Measurements from ENCODE around the gene SMARCC1. TPM values are rescaled to one million over a fixed set of nuclear protein-coding genes. Genes with fewer than 3 reads are reported as not detected.

SMARCC1 gene
- total and polyA plus RNA-seq, 2 experiments from 2014 or later, result 35.5 to 38.2 TPM

DNA sequence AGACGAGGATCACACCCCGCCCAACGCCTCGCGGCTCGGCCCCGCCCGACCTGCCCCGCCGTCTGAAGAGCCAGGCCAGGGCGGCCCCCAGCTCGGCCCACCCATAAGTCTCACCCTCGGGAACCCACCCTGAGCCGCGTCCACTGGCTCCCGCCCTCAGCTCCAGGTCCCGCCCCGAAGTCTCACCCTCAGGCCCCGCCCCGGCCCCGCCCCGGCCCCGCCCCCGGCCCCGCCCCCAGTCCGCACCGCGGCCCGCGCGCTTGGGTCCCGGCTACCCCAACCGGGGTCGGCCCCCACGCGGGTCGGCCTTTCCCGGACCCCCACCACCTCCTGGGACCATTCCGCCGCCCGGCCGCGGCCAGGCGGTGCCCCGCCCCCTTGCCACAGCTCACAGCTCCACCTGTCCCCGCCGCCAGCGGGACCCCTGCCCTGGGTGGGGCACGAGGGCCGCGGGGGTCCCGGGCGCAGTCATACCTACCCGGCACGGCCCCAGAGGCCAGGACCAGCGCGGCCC lies 203.5 kb downstream of the SMARCC1 start:
- peaks cover 34% of the 10 kb centered on the region for H3K27me3 ChIP-seq
- no peaks in the 10 kb centered on the region for H3K9me2 ChIP-seq (replicated peaks; ENCODE audit: insufficient read depth)
- H3K4me3 ChIP-seq, result peak overlapping the region; percentile 75
- no peaks in the 10 kb centered on the region for H3K79me2 ChIP-seq
- peak; percentile 44 for DNase-seq (ENCODE audit: low spot score)
- no peak overlapping the region for H3K27ac ChIP-seq
- TF ChIP-seq, protein P1, sequence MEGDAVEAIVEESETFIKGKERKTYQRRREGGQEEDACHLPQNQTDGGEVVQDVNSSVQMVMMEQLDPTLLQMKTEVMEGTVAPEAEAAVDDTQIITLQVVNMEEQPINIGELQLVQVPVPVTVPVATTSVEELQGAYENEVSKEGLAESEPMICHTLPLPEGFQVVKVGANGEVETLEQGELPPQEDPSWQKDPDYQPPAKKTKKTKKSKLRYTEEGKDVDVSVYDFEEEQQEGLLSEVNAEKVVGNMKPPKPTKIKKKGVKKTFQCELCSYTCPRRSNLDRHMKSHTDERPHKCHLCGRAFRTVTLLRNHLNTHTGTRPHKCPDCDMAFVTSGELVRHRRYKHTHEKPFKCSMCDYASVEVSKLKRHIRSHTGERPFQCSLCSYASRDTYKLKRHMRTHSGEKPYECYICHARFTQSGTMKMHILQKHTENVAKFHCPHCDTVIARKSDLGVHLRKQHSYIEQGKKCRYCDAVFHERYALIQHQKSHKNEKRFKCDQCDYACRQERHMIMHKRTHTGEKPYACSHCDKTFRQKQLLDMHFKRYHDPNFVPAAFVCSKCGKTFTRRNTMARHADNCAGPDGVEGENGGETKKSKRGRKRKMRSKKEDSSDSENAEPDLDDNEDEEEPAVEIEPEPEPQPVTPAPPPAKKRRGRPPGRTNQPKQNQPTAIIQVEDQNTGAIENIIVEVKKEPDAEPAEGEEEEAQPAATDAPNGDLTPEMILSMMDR (IDR thresholded peaks at IDR 0.05; ENCODE audit: poor library complexity), result no peak
- TF ChIP-seq EZH2phosphoT487 (IDR thresholded peaks at IDR 0.05; ENCODE audit: low read depth, severe bottlenecking, unreplicated experiment) (no peak), EZH2 (IDR thresholded peaks at IDR 0.05; ENCODE audit: borderline replicate concordance) (no peak)
- 0% methylated on average over 3 of the region's 57 CpGs for WGBS (ENCODE audit: low lambda C conversion rate, missing lambda C conversion rate)
- no peaks in the 10 kb centered on the region for H4K20me1 ChIP-seq (ENCODE audit: insufficient read depth, poor library complexity, severe bottlenecking)
- H3K4me2 ChIP-seq, result peak overlapping the region; percentile 100
- H3K9me3 ChIP-seq (ENCODE audit: low read depth), result no peaks in the 10 kb centered on the region
- peak overlapping the region; percentile 81 for H2AFZ ChIP-seq
- H3K4me1 ChIP-seq (ENCODE audit: insufficient read depth), result peaks cover 5% of the 10 kb centered on the region
- no peaks in the 10 kb centered on the region for H3K36me3 ChIP-seq (replicated peaks; ENCODE audit: insufficient read depth, low read depth)

DNA sequence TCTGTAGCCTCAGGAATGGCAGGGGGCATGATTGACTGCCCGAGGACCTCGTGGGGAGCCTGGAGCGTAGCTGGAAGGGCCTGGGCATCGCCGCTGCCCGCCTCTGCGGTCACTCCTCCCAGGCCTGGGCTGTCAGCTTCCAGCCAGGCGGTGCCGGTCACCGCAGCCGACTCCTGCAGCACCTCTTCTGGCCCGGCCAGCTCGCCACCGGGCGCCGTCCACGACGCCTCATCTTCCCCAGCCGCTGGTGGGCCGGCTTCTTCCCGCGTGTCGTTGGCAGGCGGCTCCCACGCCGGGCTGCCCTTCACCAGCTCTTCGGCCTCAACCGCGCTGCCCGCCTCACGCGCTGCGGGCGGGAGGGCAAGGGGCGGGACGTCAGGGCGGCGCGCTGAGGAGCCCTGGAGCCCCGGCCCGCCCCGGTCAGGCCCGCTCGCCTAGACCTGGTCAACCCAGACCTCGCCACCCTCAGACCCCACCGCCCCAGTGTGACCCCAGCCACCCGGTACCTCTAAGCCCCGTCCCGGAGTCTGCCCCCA lies 204.0 kb downstream of the SMARCC1 start:
- peaks cover 34% of the 10 kb centered on the region for H3K27me3 ChIP-seq
- H3K27ac ChIP-seq, result no peak overlapping the region
- H3K4me3 ChIP-seq, result peak overlapping the region; percentile 75
- H3K36me3 ChIP-seq (replicated peaks; ENCODE audit: insufficient read depth, low read depth), result no peaks in the 10 kb centered on the region
- H3K4me1 ChIP-seq (ENCODE audit: insufficient read depth), result peaks cover 5% of the 10 kb centered on the region
- TF ChIP-seq EZH2 (IDR thresholded peaks at IDR 0.05; ENCODE audit: borderline replicate concordance) (no peak), EZH2phosphoT487 (IDR thresholded peaks at IDR 0.05; ENCODE audit: low read depth, severe bottlenecking, unreplicated experiment) (no peak)
- TF ChIP-seq, protein P1 (IDR thresholded peaks at IDR 0.05; ENCODE audit: poor library complexity), result no peak
- no peaks in the 10 kb centered on the region for H3K79me2 ChIP-seq
- WGBS (ENCODE audit: low lambda C conversion rate, missing lambda C conversion rate), result 18% methylated on average over 15 of the region's 49 CpGs
- peak overlapping the region; percentile 100 for H3K4me2 ChIP-seq
- DNase-seq (ENCODE audit: low spot score), result peak; percentile 36
- H3K9me3 ChIP-seq (ENCODE audit: low read depth), result no peaks in the 10 kb centered on the region
- no peaks in the 10 kb centered on the region for H3K9me2 ChIP-seq (replicated peaks; ENCODE audit: insufficient read depth)
- H4K20me1 ChIP-seq (ENCODE audit: insufficient read depth, poor library complexity, severe bottlenecking), result no peaks in the 10 kb centered on the region
- peak overlapping the region; percentile 81 for H2AFZ ChIP-seq

GRCh38 chr3:47573190-47574172 lies 208.2 kb downstream of the SMARCC1 start:
- peaks cover 26% of the 10 kb centered on the region for H3K27me3 ChIP-seq
- no peak for TF ChIP-seq EZH2 (IDR thresholded peaks at IDR 0.05; ENCODE audit: borderline replicate concordance)
- TF ChIP-seq, protein P1 (IDR thresholded peaks at IDR 0.05; ENCODE audit: poor library complexity), result no peak
- no peak for TF ChIP-seq EZH2phosphoT487 (IDR thresholded peaks at IDR 0.05; ENCODE audit: low read depth, severe bottlenecking, unreplicated experiment)
- WGBS (ENCODE audit: low lambda C conversion rate, missing lambda C conversion rate), result 69% methylated on average over 9 of the region's 9 CpGs
- H2AFZ ChIP-seq, result no peak overlapping the region
- no peaks in the 10 kb centered on the region for H4K20me1 ChIP-seq (ENCODE audit: insufficient read depth, poor library complexity, severe bottlenecking)
- no peaks in the 10 kb centered on the region for H3K36me3 ChIP-seq (replicated peaks; ENCODE audit: insufficient read depth, low read depth)
- H3K79me2 ChIP-seq, result no peaks in the 10 kb centered on the region
- no peak overlapping the region for H3K27ac ChIP-seq
- no peak overlapping the region for H3K4me2 ChIP-seq
- no peaks in the 10 kb centered on the region for H3K9me3 ChIP-seq (ENCODE audit: low read depth)
- no peak for DNase-seq (ENCODE audit: low spot score)
- no peak overlapping the region for H3K4me3 ChIP-seq
- peaks cover 5% of the 10 kb centered on the region for H3K4me1 ChIP-seq (ENCODE audit: insufficient read depth)
- H3K9me2 ChIP-seq (replicated peaks; ENCODE audit: insufficient read depth), result no peaks in the 10 kb centered on the region
